OCI-LY7 (cell line): ENCODE measurements around the gene TNFRSF1A.

ENCODE experiments used
- EZH2phosphoT487 ChIP-seq: fragments of 200-600 bp; sonication (generic); IDR thresholded peaks from 2 replicates; pipeline ENCODE4 v1.6.1; 2018; ENCODE audit warnings: low read depth, borderline replicate concordance, mild to moderate bottlenecking, mixed run types, antibody characterized with exemption, low read length, moderate library complexity, mixed read lengths
- TF ChIP-seq, protein P1 (sequence below): fragments of 200-600 bp; sonication (generic); conservative IDR thresholded peaks from 2 replicates; pipeline ENCODE4 v1.5.1; 2014; ENCODE audit warnings: mild to moderate bottlenecking, antibody characterized with exemption, low read length, moderate library complexity, mixed read lengths

DNA sequence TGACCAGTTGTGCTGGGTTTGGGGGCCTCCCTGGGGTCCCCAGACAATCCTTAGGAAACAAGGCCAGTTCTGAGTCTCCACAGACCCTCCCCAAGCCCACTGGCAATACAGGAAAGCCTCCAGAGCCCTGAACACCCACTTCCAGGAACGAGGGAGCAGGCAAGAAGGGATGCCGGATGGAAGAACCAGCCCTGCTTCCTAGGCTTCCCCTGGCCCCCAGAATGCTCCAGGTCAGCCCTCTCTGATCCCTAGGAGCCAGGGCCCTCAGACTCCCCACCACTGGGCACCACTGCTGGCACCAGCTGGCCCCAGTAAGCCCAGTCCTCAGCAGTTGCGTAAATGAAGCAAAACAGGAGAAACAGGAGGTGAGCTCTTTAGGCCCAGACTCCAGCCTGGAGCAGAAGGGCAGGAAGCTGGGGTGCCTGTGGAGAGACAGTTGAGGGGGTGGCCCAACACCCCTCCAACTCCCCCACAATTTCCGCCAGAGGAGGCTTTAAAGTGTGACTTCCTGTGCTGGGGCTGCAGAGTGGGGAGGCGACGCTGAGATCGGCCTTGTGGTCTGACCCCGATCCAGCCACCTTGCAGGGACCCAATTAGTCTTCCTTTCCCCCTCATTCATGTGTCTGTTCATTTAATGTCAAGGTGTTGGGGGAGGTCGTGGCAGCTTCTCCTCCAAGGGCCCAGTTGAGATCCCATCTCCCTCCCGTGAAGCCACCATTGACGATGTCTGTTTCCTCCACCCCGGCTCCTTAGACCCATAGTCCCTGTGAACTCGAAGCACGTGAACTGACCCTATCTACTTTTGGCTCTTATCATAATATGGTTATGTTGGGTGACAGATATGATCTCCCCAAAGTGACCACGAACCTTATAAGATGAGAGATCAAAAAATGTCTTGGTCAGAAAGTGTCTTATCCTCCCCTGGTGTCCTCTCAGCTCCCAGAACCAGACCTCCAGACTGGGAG lies 4.7 kb downstream of the TNFRSF1A start:
- TF ChIP-seq, protein P1, sequence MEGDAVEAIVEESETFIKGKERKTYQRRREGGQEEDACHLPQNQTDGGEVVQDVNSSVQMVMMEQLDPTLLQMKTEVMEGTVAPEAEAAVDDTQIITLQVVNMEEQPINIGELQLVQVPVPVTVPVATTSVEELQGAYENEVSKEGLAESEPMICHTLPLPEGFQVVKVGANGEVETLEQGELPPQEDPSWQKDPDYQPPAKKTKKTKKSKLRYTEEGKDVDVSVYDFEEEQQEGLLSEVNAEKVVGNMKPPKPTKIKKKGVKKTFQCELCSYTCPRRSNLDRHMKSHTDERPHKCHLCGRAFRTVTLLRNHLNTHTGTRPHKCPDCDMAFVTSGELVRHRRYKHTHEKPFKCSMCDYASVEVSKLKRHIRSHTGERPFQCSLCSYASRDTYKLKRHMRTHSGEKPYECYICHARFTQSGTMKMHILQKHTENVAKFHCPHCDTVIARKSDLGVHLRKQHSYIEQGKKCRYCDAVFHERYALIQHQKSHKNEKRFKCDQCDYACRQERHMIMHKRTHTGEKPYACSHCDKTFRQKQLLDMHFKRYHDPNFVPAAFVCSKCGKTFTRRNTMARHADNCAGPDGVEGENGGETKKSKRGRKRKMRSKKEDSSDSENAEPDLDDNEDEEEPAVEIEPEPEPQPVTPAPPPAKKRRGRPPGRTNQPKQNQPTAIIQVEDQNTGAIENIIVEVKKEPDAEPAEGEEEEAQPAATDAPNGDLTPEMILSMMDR, result no peak
- no peak for TF ChIP-seq EZH2phosphoT487
